GM15510 (cell line): Measurements from ENCODE around the gene SLC5A11.

Experiments
- POLR2A ChIP-seq: IDR thresholded peaks from 3 replicates; pipeline ENCODE4 v1.6.1; 2011; ENCODE audit warnings: borderline replicate concordance; ENCODE audit not compliant: insufficient read length; ENCODE audit errors: extremely low read depth

SLC5A11 gene

DNA sequence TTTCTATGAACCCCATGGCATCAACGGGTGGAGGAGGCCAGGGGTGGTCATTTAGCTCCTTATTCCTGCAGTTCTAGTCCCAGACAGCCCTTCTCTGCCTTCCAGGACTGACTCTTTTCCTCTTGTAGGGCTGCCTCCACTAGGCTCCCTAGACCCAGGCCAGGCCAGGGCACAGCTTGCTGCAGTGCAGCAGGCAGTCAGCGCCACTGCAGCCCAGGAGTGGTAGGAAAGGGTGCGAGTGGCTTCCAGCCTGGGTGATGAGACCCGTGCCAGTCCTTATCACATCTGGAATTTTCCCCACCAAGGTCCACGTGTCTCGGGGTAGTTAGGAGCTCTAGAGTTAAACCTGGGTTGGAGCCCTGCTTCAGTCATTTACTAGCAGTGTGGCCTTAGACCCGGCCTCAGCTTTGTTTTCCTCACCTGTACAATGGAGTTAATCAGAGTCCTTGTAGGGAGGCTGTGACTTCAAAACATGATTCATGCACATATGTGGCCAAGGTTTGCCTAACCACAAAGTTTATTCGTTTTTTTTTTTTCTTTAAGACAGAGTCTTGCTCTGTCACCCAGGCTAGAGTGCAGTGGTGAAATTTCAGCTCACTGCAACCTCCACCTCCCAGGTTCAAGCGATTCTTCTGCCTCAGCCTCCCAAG is 4.7 kb downstream of the SLC5A11 start:
- no peak for TF ChIP-seq POLR2A

GRCh38 chr16:24851700-24852099 is 5.9 kb downstream of the SLC5A11 start:
- no peak for TF ChIP-seq POLR2A

GRCh38 chr16:24852281-24852721 is 6.5 kb downstream of the SLC5A11 start:
- TF ChIP-seq POLR2A = no peak

GRCh38 chr16:24853169-24853824 is 7.5 kb downstream of the SLC5A11 start:
- TF ChIP-seq POLR2A = no peak

DNA sequence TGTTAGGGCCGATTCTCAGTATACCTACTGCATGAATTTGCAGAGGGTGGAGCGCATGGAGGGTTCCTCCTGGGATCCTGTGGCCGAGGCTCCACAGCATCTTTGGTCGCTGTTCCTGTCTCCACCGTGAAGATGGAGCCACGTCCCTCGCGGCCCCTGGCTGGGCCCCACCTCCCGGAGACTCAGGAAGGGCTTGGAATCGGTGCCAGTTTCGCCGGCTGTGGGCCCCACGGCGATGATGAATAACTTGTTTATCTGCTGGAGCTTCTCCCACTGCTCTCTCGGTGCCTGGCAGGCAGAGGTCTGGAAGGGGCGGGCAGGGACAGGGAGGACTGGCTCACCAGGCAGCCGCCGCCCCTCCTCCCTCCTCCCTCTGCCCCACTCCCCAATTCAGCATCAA is 8.1 kb downstream of the SLC5A11 start:
- TF ChIP-seq POLR2A = no peak

GRCh38 chr16:24854607-24855171 is 8.9 kb downstream of the SLC5A11 start:
- TF ChIP-seq POLR2A = no peak

- no peak for TF ChIP-seq POLR2A
These were observed 9.9 kb downstream of the SLC5A11 start for GRCh38 chr16:24855678-24856077.

DNA sequence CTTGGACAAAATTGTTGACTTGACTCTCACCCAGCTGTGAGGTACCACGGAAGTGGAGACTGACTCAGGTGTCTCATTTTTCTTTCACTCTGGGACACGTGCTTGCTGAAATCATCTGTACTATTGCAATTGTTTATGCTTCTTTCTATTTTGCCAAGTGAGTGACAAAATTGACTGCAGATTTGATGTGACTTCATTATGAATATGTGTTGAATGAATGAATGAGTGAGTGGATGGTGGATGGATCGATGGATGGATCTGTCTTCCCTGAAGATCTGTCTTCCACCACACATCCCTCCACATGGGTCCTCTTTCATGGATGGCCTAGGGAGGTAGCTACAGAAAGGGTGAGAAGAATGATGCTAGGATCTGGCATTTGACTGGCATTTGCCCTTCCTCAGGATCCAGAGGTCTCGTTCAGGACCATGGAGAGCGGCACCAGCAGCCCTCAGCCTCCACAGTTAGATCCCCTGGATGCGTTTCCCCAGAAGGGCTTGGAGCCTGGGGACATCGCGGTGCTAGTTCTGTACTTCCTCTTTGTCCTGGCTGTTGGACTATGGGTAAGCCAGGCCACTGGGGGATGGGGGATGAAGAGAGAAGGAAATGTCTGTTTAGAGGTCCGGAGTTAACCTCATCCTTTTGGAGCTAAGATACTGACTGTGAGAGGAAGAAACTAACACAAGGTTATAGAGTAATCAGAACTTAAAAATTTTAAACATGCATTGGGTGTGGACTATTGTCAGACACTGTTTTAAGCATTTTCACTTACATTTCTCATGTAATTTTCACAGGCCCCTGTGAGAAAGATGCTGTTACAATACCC is 12.7 kb downstream of the SLC5A11 start:
- no peak for TF ChIP-seq POLR2A

GRCh38 chr16:24861461-24861860 is 15.7 kb downstream of the SLC5A11 start:
- no peak for TF ChIP-seq POLR2A

DNA sequence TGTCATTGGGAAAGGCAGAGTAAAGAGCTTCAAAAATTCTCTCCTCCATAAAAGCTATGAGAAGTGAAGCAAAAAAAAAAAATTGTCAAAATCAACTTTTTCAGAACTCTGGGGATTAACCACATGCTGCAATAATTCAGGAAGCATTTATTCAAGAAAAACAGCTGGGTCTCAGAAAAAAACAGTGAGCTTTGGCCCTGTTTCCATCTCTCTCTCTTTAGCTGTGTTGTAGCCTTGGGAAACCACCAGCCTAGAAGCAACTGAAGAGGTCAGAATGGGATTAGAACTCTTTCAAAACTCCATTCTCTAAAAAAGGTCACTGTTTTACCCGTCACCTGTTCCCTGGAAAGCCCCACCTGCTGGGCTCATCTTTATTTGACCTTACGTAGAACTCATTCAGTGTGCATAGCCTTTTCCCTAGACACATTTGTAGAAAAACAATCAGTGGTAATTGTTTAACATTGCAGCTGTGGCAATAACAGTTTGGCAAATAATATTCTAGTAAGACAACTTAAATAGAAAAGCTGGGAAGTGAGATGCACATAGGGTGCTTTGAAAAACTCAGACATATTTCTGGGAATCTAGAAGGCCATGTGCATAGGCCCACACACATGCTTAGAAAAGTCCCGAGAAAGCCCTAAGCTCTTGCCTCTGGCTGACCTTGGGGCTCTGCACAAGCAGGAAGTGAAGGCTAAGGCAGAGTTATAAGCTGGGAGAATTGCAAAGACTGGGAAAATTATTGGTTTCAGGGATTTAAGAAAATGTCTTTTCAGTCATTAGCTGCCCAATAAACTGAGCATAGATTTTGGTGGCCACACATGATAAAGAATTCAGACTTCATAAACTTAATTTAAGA is 18.0 kb downstream of the SLC5A11 start:
- no peak for TF ChIP-seq POLR2A

- TF ChIP-seq POLR2A = no peak
These were observed 23.3 kb downstream of the SLC5A11 start for GRCh38 chr16:24869033-24869432.

- TF ChIP-seq POLR2A = no peak
These were observed 26.1 kb downstream of the SLC5A11 start for GRCh38 chr16:24871891-24872290.

GRCh38 chr16:24873028-24873427 is 27.3 kb downstream of the SLC5A11 start:
- TF ChIP-seq POLR2A = no peak

DNA sequence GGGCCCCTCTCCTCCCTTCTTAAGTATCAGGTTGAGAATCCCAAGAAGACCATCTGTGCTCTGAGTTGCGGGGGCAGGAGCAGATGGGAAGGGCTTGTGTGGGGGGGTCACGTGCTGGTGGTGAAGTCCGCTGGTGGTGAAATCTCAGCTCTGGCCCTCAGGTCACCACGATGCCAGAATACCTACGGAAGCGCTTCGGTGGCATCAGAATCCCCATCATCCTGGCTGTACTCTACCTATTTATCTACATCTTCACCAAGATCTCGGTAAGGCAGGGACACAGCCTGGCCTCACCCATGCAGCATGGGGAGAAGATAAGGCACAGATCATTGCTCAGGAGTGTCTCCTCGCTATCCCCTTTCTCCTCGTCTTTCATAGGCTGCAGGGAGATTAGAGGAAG is 29.7 kb downstream of the SLC5A11 start:
- TF ChIP-seq POLR2A = no peak
